Mucosa of rectum (tissue), 2 donors: ENCODE results near the gene TARP.
"Not testable (repeated sequence)": the region's sequence is repeated elsewhere in the genome, so short reads cannot be mapped to it uniquely, and the experiment has no call there.

Experiments used
- H3K27ac ChIP-seq, 2 donors: one replicate each; pipeline ENCODE4 v1.7.0; 2013; ENCODE audit warnings: inconsistent platforms in 2 of 2, low read depth in 2 of 2, low read length in 2 of 2
- H3K27me3 ChIP-seq, 2 donors: one replicate each; pipeline ENCODE4 v1.7.0; 2013; ENCODE audit warnings: low read length in 2 of 2; ENCODE audit not compliant: control insufficient read depth in 2 of 2, insufficient read depth in 2 of 2
- H3K36me3 ChIP-seq, 2 donors: one replicate each; pipeline ENCODE4 v1.7.0; 2013; ENCODE audit warnings: low read length in 2 of 2; ENCODE audit not compliant: control insufficient read depth in 2 of 2, insufficient read depth in 2 of 2
- H3K4me1 ChIP-seq, 2 donors: one replicate each; pipeline ENCODE4 v1.7.0; 2013; ENCODE audit warnings: low read length in 2 of 2, mild to moderate bottlenecking in 1 of 2; ENCODE audit not compliant: control insufficient read depth in 2 of 2, insufficient read depth in 2 of 2
- H3K4me3 ChIP-seq, 2 donors: one replicate each; pipeline ENCODE4 v1.7.0; 2013; ENCODE audit warnings: low read length in 2 of 2
- H3K9ac ChIP-seq, 2 donors: one replicate each; pipeline ENCODE4 v1.7.0; 2013; ENCODE audit warnings: low read length in 2 of 2, low read depth in 1 of 2, mild to moderate bottlenecking in 1 of 2
- H3K9me3 ChIP-seq, 2 donors: one replicate each; pipeline ENCODE4 v1.7.0; 2013; ENCODE audit warnings: low read length in 2 of 2; ENCODE audit not compliant: control insufficient read depth in 2 of 2
- donor health status: healthy.
- donor health status: Normal muscosa, but diverticular disease.

Gene TARP

GRCh38 chr7:38265958-38266357 lies 7.5 kb downstream of the TARP start:
- H3K27me3 ChIP-seq, H3K36me3 ChIP-seq, H3K4me3 ChIP-seq, H3K9me3 ChIP-seq, H3K27ac ChIP-seq, H3K9ac ChIP-seq, H3K4me1 ChIP-seq: not testable (repeated sequence)

- H3K27ac ChIP-seq, H3K27me3 ChIP-seq, H3K9ac ChIP-seq: not testable (repeated sequence)
Observed at GRCh38 chr7:38264602-38265001, 8.8 kb downstream of the TARP start.

GRCh38 chr7:38263274-38263673 lies 10.2 kb downstream of the TARP start:
- not testable (repeated sequence) for H3K27ac ChIP-seq, H3K9ac ChIP-seq, H3K4me3 ChIP-seq

More at GRCh38 chr7:38264602-38265001, 8.8 kb downstream of the TARP start:
- not testable (repeated sequence) for H3K4me3 ChIP-seq, H3K9me3 ChIP-seq, H3K4me1 ChIP-seq, H3K36me3 ChIP-seq

DNA sequence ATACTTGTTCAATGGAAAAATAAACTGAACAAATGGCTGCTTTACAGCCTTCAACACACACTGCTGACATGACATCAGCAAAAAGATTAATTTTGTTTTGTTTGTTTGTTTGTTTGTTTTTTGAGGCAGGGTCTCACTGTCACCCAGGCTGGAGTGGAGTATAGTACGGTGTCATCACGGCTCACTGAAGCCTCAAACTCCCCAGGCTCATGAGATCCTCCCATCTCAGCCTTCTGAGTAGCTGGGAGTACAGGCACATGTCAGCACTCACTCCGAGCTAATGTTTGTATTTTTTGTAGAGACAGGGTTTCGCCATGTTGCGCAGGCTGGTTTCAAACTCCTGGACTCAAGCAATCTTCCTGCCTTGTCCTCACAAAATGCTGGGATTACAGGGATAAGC lies 10.9 kb downstream of the TARP start:
- Histone ChIP-seq H3K27me3 (no peaks in the 10 kb centered on the region), H3K4me3 (no peak overlapping the region), H3K36me3 (no peaks in the 10 kb centered on the region), H3K27ac (no peak overlapping the region), H3K9me3 (no peaks in the 10 kb centered on the region), H3K9ac (no peak overlapping the region), H3K4me1 (no peaks in the 10 kb centered on the region)

More at GRCh38 chr7:38263274-38263673, 10.2 kb downstream of the TARP start:
- H3K4me1 ChIP-seq, H3K27me3 ChIP-seq, H3K36me3 ChIP-seq, H3K9me3 ChIP-seq: not testable (repeated sequence)

- not testable (repeated sequence) for H3K4me1 ChIP-seq, H3K27me3 ChIP-seq, H3K9ac ChIP-seq, H3K36me3 ChIP-seq, H3K9me3 ChIP-seq, H3K27ac ChIP-seq, H3K4me3 ChIP-seq
Observed at GRCh38 chr7:38262026-38262425, 11.4 kb downstream of the TARP start.

- H3K27ac ChIP-seq, H3K9ac ChIP-seq, H3K27me3 ChIP-seq, H3K4me1 ChIP-seq, H3K9me3 ChIP-seq, H3K36me3 ChIP-seq, H3K4me3 ChIP-seq: not testable (repeated sequence)
Observed at GRCh38 chr7:38261601-38262000, 11.8 kb downstream of the TARP start.

DNA sequence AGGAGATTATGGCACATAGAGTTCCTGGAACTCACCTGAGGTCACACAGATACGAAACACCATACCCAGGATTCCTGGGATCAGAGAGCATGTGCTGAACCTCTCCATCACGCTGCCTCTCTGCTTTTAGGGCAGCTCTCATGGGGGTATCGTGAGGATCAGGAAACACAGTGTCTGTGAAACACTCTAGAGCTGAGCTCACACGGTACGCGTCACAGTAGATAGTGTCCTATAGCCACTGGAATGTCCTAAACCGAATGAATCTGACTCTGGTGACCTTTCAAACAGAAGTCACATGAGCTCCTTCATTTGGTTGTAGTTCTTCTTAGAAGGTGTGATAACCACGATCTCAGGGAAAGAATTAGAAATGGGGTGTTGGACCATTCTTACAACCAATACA lies 14.3 kb downstream of the TARP start:
- not testable (repeated sequence) for H3K4me3 ChIP-seq, H3K4me1 ChIP-seq, H3K9me3 ChIP-seq, H3K27me3 ChIP-seq, H3K36me3 ChIP-seq, H3K9ac ChIP-seq, H3K27ac ChIP-seq

- no peaks in the 10 kb centered on the region for H3K4me1 ChIP-seq
- H3K9ac ChIP-seq = no peak overlapping the region
- H3K27ac ChIP-seq = no peak overlapping the region
- H3K36me3 ChIP-seq = no peaks in the 10 kb centered on the region
- H3K4me3 ChIP-seq = no peak overlapping the region
- H3K9me3 ChIP-seq = no peaks in the 10 kb centered on the region
- H3K27me3 ChIP-seq = no peaks in the 10 kb centered on the region
Observed at GRCh38 chr7:38257350-38257677, 16.1 kb downstream of the TARP start.

- not testable (repeated sequence) for H3K9me3 ChIP-seq, H3K36me3 ChIP-seq, H3K27ac ChIP-seq, H3K9ac ChIP-seq, H3K27me3 ChIP-seq, H3K4me3 ChIP-seq, H3K4me1 ChIP-seq
Observed at GRCh38 chr7:38249849-38250248, 23.6 kb downstream of the TARP start.

- Histone ChIP-seq H3K4me3 (no peak overlapping the region), H3K27me3 (no peaks in the 10 kb centered on the region), H3K36me3 (no peaks in the 10 kb centered on the region), H3K9ac (no peak overlapping the region), H3K4me1 (no peaks in the 10 kb centered on the region), H3K9me3 (no peaks in the 10 kb centered on the region), H3K27ac (no peak overlapping the region)
Observed at GRCh38 chr7:38248069-38248567, 25.3 kb downstream of the TARP start.

GRCh38 chr7:38245409-38245977 lies 27.9 kb downstream of the TARP start:
- H3K9ac ChIP-seq = no peak overlapping the region
- H3K27ac ChIP-seq = no peak overlapping the region
- no peaks in the 10 kb centered on the region for H3K4me1 ChIP-seq
- no peaks in the 10 kb centered on the region for H3K9me3 ChIP-seq
- no peak overlapping the region for H3K4me3 ChIP-seq
- no peaks in the 10 kb centered on the region for H3K27me3 ChIP-seq
- no peaks in the 10 kb centered on the region for H3K36me3 ChIP-seq
